ACC112 (cell line): Measurements from ENCODE around the gene FAM184A.
"Not testable (repeated sequence)": the region's sequence is repeated elsewhere in the genome, so short reads cannot be mapped to it uniquely, and the experiment has no call there.

Experiments used
- H2AFZ ChIP-seq: fragments of 200-600 bp; sonication (generic); one replicate; pipeline ENCODE4 v1.6.0; 2017; ENCODE audit warnings: antibody characterized with exemption, low read length; ENCODE audit not compliant: unreplicated experiment
- H3K27ac ChIP-seq: fragments of 200-600 bp; sonication (generic); 2 replicates; pipeline ENCODE4 v1.5.1; 2014; ENCODE audit warnings: low read depth, mild to moderate bottlenecking, antibody characterized with exemption, low read length, moderate library complexity
- H3K27me3 ChIP-seq: fragments of 200-600 bp; sonication (generic); 2 replicates; pipeline ENCODE4 v1.6.1; 2014; ENCODE audit warnings: mild to moderate bottlenecking, antibody characterized with exemption, low read length, moderate library complexity, mixed read lengths; ENCODE audit not compliant: insufficient read depth
- H3K36me3 ChIP-seq: fragments of 200-600 bp; sonication (generic); 2 replicates; pipeline ENCODE4 v1.6.1; 2016; ENCODE audit warnings: mild to moderate bottlenecking, antibody characterized with exemption, low read length, moderate library complexity, mixed read lengths; ENCODE audit not compliant: insufficient read depth
- H3K4me1 ChIP-seq: fragments of 200-600 bp; sonication (generic); one replicate; pipeline ENCODE4 v1.6.1; 2016; ENCODE audit warnings: low read length, mixed read lengths; ENCODE audit not compliant: insufficient read depth, unreplicated experiment, control insufficient read depth
- H3K4me3 ChIP-seq: fragments of 200-600 bp; sonication (generic); 2 replicates; pipeline ENCODE4 v1.5.1; 2014; ENCODE audit warnings: mild to moderate bottlenecking, low read depth, low read length
- H3K79me2 ChIP-seq: fragments of 200-600 bp; sonication (generic); one replicate; pipeline ENCODE4 v1.6.0; 2016; ENCODE audit warnings: low read length; ENCODE audit not compliant: control insufficient read depth, unreplicated experiment, insufficient read depth

Gene FAM184A

GRCh38 chr6:119032428-119032827 lies 46.0 kb downstream of the FAM184A start:
- no peak overlapping the region for H3K27ac ChIP-seq
- no peaks in the 10 kb centered on the region for H3K36me3 ChIP-seq
- no peak overlapping the region for H3K4me3 ChIP-seq
- no peaks in the 10 kb centered on the region for H3K79me2 ChIP-seq
- no peak overlapping the region for H2AFZ ChIP-seq
- H3K27me3 ChIP-seq = 0 out of 2 replicates have a peak, but pooled peaks cover 2% of the 10 kb centered on the region
- no peaks in the 10 kb centered on the region for H3K4me1 ChIP-seq

- no peak overlapping the region for H2AFZ ChIP-seq
- H3K79me2 ChIP-seq = no peaks in the 10 kb centered on the region
- H3K4me1 ChIP-seq = no peaks in the 10 kb centered on the region
Observed at GRCh38 chr6:119030759-119031158, 47.7 kb downstream of the FAM184A start.

GRCh38 chr6:119028091-119028490 lies 50.4 kb downstream of the FAM184A start:
- H2AFZ ChIP-seq = no peak overlapping the region
- 0 out of 2 replicates have a peak, but pooled peaks cover 12% of the 10 kb centered on the region for H3K27me3 ChIP-seq
- H3K27ac ChIP-seq = no peak overlapping the region
- H3K4me3 ChIP-seq = no peak overlapping the region
- H3K79me2 ChIP-seq = no peaks in the 10 kb centered on the region
- H3K4me1 ChIP-seq = no peaks in the 10 kb centered on the region
- no peaks in the 10 kb centered on the region for H3K36me3 ChIP-seq

More at GRCh38 chr6:119030759-119031158, 47.7 kb downstream of the FAM184A start:
- H3K36me3 ChIP-seq = no peaks in the 10 kb centered on the region
- no peak overlapping the region for H3K27ac ChIP-seq
- no peak overlapping the region for H3K4me3 ChIP-seq
- 0 out of 2 replicates have a peak, but pooled peaks cover 12% of the 10 kb centered on the region for H3K27me3 ChIP-seq

GRCh38 chr6:119027465-119027864 lies 51.0 kb downstream of the FAM184A start:
- Histone ChIP-seq H3K4me3 (no peak overlapping the region), H3K27ac (no peak overlapping the region)

DNA sequence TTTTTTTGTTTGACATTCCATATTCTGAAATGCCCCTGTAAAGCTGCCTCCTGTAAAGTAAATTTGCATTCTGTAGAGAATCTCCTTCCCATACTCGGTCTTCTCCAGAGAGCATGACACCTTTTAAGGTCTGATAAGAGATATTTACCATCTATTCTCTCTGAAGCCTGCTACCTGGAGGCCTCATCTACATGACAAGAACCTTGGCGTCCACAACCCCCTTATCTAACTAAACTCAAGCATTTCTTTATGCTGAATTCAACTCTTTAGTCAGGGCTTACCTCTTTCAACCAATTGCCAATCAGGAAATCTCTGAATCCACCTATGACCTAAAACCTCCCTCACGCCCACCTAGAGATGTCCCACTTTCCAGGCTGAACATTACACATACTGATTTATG lies 51.6 kb downstream of the FAM184A start:
- H3K36me3 ChIP-seq = no peaks in the 10 kb centered on the region
- H3K27me3 ChIP-seq = 0 out of 2 replicates have a peak, but pooled peaks cover 12% of the 10 kb centered on the region
- H3K79me2 ChIP-seq = no peaks in the 10 kb centered on the region
- H3K4me3 ChIP-seq = no peak overlapping the region
- no peaks in the 10 kb centered on the region for H3K4me1 ChIP-seq
- H3K27ac ChIP-seq = no peak overlapping the region
- no peak overlapping the region for H2AFZ ChIP-seq

More at GRCh38 chr6:119027465-119027864, 51.0 kb downstream of the FAM184A start:
- H2AFZ ChIP-seq = no peak overlapping the region
- H3K4me1 ChIP-seq = no peaks in the 10 kb centered on the region
- no peaks in the 10 kb centered on the region for H3K36me3 ChIP-seq
- no peaks in the 10 kb centered on the region for H3K79me2 ChIP-seq
- H3K27me3 ChIP-seq = 0 out of 2 replicates have a peak, but pooled peaks cover 12% of the 10 kb centered on the region

- H3K27ac ChIP-seq = no peak overlapping the region
- no peak overlapping the region for H2AFZ ChIP-seq
- H3K27me3 ChIP-seq = 0 out of 2 replicates have a peak, but pooled peaks cover 12% of the 10 kb centered on the region
- no peaks in the 10 kb centered on the region for H3K36me3 ChIP-seq
- no peaks in the 10 kb centered on the region for H3K4me1 ChIP-seq
- no peak overlapping the region for H3K4me3 ChIP-seq
- no peaks in the 10 kb centered on the region for H3K79me2 ChIP-seq
Observed at GRCh38 chr6:119025793-119026192, 52.7 kb downstream of the FAM184A start.

DNA sequence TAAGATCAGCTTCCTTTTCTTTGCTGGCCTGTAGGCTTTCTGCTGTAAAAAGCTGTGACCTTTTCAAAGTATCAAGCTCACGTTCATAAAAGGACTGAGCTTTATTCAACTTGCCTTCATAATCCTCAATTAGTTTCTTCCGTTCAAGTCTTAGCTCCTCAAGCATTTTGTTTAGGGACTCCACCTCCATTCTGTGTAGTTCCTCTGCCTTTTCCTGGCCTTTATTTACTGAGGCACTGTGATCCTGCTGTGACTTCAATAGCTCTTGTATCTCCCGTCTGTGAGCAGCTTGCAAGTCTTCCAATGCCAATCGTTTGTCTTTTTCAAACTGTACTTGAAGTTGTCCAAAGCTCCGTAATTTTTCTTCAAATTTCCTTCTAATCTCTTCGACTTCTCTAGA lies 54.4 kb downstream of the FAM184A start:
- Histone ChIP-seq H3K27ac (no peak overlapping the region), H3K36me3 (no peaks in the 10 kb centered on the region), H3K79me2 (no peaks in the 10 kb centered on the region), H3K27me3 (0 out of 2 replicates have a peak, but pooled peaks cover 12% of the 10 kb centered on the region), H3K4me1 (no peaks in the 10 kb centered on the region), H3K4me3 (no peak overlapping the region), H2AFZ (no peak overlapping the region)

- Histone ChIP-seq H3K27ac (no peak overlapping the region), H3K36me3 (no peaks in the 10 kb centered on the region), H3K79me2 (no peaks in the 10 kb centered on the region), H3K27me3 (0 out of 2 replicates have a peak, but pooled peaks cover 12% of the 10 kb centered on the region), H2AFZ (no peak overlapping the region), H3K4me1 (no peaks in the 10 kb centered on the region), H3K4me3 (no peak overlapping the region)
Observed at GRCh38 chr6:119022796-119023195, 55.7 kb downstream of the FAM184A start.

DNA sequence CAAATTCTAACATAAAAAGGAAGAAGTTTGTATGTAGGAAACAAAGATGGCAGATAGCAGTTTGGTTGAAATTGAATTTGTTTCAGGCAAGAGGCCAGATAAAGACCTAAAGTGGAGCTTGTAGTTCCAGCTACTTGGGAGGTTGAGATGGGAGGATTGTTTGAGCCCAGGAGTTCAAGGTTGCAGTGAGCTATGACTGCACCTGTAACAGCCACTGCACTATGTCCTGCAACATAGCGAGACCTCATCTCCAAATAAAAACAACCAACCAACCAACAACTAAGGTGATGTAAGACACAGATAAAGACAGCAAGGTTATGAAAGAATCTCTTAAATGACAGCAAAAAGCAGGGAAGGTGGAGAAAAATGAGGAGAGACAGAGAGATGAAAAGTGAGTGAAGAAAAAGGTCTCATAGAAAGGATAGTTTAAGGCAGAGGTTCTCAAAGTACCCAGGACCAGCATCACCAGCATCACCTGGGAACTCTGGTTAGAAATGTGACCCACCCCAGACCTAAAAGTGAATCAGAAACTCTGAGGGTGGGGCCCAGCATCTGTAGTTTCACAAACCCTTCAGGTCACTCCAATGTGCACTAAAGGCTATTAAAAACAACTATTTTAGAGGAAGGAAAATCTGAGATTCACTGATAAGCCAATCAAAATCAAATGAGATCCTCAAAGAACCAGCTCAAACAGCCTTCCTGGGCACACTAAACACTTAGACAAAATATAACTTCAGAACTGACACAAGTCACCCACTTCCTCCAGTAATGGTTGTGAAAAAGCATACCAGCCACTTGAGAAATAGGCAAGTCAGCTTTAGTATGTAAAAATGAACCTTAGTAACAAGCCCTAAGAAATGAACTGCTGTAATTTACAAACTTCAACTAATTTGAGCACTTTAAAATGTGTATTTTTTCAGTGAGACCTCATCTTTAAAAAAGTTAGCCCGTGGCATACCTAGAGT lies 57.6 kb downstream of the FAM184A start:
- H2AFZ ChIP-seq = no peak overlapping the region
- no peak overlapping the region for H3K4me3 ChIP-seq
- H3K27ac ChIP-seq = no peak overlapping the region
- no peaks in the 10 kb centered on the region for H3K36me3 ChIP-seq
- H3K27me3 ChIP-seq = 0 out of 2 replicates have a peak, but pooled peaks cover under 1% of the 10 kb centered on the region
- no peaks in the 10 kb centered on the region for H3K4me1 ChIP-seq
- no peaks in the 10 kb centered on the region for H3K79me2 ChIP-seq

GRCh38 chr6:119015165-119015564 lies 63.3 kb downstream of the FAM184A start:
- H3K4me1 ChIP-seq, H3K27me3 ChIP-seq, H2AFZ ChIP-seq, H3K27ac ChIP-seq, H3K36me3 ChIP-seq, H3K4me3 ChIP-seq, H3K79me2 ChIP-seq: not testable (repeated sequence)

DNA sequence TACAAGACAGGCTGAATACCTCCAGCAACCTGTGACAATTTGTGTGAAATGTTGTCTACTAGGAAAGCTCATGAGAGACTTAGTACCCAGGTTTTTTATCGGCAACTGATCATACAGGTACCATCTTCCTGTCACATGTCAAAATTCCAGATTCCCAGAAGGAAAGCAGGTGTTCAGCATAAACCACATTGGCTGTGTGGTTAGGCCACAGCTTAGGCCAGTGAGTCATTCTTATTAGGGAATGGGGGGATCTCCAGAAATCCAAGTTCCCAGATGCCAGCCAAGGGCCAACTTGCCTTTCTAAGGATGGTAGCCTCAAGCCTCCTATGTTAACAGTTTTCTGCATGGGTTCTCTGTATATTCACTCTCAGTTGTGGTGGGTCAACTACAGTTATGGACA lies 65.9 kb downstream of the FAM184A start:
- Histone ChIP-seq H3K36me3 (no peaks in the 10 kb centered on the region), H3K27ac (no peak overlapping the region)

More for the DNA sequence above, 65.9 kb downstream of the FAM184A start:
- H3K4me1 ChIP-seq = no peaks in the 10 kb centered on the region
- no peaks in the 10 kb centered on the region for H3K27me3 ChIP-seq
- no peak overlapping the region for H2AFZ ChIP-seq
- H3K4me3 ChIP-seq = no peak overlapping the region
- no peaks in the 10 kb centered on the region for H3K79me2 ChIP-seq
